ENCODE measurements around the gene POU5F1.
"Not testable (repeated sequence)": the region's sequence is repeated elsewhere in the genome, so short reads cannot be mapped to it uniquely, and the experiment has no call there.

Gene POU5F1

GRCh38 chr6:31170600-31170881, at the start of gene POU5F1:
Gene POU5F1 (minus strand): TSS chr6:31170682. CDS start chr6:31170620, 62 bp downstream.
- DNase-seq = no peak

DNA sequence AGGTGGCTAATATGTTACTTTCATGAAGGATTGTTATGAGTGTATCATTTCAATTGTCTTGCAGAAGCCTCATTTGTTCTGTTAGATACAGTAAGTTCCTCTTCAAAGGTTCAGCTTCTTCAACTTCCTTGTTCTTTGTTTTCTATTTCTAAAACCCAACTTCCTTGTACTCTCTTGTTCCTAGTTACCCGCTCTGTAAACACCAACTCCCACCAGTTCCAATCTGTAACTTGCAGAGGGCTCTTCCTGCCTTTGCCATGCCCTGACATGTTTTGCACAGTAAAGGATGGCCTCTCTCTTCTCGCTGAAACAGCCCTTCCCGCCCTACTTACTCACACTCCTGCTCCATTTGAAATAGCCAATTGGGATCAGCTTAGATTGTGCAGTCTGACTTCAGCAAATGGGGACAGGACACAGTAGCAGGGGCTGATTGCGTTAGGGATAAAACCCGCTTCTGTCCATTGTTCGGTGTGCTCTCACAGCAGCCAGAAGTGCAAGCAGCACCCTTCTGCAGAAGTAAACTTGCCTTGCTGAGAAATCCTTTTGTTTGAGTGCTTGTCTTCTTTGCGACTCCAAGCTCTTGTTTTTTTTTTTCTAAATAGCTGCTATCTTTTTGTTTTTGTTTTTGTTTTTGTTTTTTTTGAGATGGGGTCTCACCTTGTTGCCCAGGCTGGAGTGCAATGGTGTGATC, 45.9 kb upstream of the POU5F1 start:
- DNase-seq = no peak

GRCh38 chr6:31215216-31215615, 44.7 kb upstream of the POU5F1 start:
- DNase-seq = not testable (repeated sequence)

- no peak for DNase-seq
Measured at GRCh38 chr6:31214516-31214915, 44.0 kb upstream of the POU5F1 start.

GRCh38 chr6:31210741-31211532, 40.5 kb upstream of the POU5F1 start:
- no peak for DNase-seq

DNA sequence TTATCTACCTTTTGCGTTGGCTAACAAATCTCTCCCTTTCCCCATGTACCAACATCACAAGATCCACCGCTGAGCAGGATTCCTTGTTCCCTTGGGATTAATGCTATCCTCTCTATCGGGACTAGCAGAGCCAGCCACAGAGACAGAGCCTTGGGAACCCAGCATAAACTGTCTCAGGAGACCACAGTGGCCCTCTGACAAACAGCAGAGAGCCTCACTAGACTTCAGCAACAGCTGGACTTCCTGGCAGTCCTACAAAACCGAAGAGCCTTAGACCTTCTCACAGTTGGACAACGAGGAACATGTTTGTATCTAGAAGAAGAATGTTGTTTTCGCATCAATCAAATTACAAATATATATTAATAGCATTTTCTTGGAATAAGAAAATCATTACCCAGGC, 39.6 kb upstream of the POU5F1 start:
- DNase-seq = no peak

DNA sequence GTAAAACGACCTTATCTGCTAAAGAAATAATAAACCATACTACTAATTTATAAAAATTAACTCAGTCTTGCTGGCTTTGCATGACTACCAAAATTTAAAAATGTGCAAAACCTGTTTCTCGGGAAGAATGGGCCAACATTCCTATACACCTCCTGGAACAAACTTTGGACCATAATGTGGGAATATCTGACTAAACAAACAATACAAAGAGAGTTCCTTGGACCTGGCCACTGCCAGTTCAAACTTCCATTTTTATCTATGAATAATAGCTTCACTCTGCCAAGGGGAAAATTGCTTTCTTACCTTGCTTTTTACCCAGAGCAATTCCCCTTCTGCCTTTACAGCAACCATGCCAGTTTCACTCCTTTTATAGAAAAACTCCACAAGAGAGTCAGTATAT, 38.7 kb upstream of the POU5F1 start:
- no peak for DNase-seq

GRCh38 chr6:31208506-31208905, 38.0 kb upstream of the POU5F1 start:
- no peak for DNase-seq

DNA sequence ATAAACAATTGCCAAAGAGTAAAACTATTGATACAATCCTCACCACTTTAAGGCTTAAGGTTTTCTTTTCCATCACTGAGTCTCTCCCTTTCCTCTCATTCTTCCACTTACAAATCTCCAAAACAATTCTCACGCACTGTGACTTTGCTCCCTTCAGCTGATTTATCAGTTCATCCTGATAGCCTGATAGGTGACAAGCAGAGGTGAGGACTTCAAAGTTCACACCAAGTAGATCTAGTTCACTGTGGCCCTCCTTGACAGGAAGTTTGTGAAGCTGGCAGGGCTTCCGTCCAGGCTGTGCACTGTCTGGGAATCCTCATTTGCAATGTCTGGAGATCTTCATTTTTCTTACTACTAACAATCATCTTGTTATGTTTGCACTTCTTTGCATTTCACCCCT, 35.2 kb upstream of the POU5F1 start:
- DNase-seq = no peak

- no peak for DNase-seq
Measured at GRCh38 chr6:31204751-31205145, 34.3 kb upstream of the POU5F1 start.

DNA sequence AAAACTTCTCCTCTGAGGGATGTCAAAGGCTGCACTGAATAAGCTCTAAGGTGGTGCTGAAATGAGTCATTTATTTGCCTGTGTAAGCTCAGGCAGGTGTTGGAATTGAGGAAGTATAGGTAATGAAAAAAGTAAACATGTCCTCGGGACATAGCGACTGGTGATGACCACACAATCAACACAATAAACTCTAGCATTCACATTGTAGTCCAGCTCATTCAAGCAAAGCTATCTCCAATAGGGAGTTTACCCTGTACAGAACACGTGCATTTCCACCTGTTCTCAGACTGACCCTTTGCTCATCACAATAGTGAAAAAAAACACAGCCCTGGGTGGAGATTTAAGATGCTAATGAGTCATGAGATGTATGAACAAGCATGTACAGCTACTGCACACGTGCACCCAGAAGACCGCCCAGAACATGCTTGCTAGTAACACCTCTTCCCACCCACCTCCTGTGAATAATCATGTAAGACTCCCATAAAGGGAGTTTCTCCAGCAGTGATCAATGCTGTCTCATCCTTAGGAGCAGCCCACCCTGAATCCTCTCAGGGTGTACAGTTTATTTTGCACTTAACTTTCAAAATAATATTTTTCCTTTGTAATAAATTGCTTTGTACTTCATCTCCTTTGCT, 33.0 kb upstream of the POU5F1 start:
- peak; percentile 41 for DNase-seq

GRCh38 chr6:31202259-31203166, 32.0 kb upstream of the POU5F1 start:
- no peak for DNase-seq

GRCh38 chr6:31199105-31199452, 28.6 kb upstream of the POU5F1 start:
- DNase-seq = not testable (repeated sequence)

DNA sequence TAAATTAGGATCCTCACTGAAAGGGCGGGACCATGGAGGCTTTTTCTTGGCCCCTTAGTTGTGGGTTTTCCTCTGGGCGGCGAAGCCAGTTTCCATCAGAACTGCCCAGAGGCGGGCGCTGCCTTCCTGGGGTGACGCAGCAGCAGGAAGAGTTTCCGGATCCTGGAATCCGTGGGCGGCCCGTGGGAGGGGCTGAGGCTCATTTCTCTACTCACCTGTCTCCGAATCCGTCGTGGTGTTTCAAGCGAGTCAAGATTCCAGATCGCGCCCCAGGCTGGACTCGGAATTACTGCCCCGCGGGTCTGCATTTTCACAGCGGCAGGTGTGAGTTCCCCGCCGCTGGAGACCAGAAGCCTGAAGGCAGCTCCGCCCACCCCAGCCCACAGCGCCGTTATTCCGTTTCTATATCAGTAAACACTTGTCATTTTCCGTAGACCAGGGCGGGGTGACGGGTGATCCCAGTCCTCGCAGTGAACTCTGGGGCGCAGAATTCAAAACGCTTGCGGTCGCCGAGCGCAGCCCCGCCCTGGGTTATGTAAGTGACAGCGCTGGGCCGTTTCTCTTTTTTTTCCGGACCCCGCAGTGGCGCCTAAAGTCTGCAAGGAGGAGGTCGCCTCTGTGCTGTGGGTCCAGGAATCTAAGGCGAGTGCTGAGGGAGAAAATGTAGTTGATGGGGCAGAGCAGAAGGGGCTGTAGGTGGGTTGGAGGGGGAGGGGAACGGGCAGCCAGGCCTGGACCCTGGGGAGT, 27.2 kb upstream of the POU5F1 start:
- DNase-seq = peak; percentile 94

DNA sequence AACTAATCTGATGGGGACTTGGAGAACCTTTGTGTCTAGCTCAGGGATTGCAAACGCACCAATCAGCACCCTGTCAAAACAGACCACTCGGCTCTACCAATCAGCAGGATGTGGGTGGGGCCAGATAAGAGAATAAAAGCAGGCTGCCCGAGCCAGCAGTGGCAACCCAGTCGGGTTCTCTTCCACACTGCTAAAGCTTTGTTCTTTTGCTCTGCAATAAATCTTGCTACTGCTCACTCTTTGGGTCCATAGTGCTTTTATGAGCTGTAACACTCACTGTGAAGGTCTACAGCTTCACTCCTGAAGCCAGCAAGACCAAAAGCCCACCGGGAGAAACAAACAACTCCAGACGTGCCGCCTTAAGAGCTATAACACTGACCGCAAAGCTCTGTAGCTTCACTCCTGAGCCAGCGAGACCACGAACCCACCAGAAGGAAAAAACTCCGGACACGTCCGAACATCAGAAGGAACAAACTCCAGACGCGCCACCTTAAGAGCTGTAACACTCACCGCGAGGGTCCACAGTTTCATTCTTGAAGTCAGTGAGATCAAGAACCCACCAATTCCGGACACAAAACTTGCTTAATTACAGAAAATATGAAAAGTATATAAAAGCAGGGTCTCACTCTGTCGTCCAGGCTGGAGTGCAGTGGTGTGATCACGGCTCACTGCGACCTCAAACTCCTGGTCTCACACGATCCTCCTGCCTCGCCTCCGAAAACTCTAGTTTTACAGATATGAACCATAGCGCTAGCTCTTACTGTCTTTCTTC, 26.0 kb upstream of the POU5F1 start:
- DNase-seq = not testable (repeated sequence)

DNA sequence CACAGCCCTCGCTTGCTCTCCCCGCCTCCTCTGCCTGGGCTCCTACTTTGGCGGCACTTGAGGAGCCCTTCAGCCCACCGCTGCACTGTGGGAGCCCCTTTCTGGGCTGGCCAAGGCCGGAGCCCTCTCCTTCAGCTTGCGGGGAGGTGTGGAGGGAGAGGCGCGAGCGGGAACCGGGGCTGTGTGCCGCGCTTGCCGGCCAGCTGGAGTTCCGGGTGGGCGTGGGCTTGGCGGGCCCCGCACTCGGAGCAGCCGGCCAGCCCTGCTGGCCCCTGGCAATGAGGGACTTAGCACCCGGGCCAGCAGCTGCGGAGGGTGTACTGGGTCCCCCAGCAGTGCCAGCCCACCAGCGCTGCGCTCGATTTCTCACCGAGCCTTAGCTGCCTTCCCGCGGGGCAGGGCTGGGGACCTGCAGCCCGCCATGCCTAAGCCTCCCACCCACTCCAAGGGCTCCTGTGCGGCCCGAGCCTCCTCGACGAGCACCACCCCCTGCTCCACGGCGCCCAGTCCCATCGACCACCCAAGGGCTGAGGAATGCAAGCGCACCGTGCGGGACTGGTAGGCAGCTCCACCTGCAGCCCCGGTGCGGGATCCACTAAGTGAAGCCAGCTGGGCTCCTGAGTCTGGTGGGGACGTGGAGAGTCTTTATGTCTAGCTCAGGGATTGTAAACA, 25.0 kb upstream of the POU5F1 start:
- DNase-seq = not testable (repeated sequence)

DNA sequence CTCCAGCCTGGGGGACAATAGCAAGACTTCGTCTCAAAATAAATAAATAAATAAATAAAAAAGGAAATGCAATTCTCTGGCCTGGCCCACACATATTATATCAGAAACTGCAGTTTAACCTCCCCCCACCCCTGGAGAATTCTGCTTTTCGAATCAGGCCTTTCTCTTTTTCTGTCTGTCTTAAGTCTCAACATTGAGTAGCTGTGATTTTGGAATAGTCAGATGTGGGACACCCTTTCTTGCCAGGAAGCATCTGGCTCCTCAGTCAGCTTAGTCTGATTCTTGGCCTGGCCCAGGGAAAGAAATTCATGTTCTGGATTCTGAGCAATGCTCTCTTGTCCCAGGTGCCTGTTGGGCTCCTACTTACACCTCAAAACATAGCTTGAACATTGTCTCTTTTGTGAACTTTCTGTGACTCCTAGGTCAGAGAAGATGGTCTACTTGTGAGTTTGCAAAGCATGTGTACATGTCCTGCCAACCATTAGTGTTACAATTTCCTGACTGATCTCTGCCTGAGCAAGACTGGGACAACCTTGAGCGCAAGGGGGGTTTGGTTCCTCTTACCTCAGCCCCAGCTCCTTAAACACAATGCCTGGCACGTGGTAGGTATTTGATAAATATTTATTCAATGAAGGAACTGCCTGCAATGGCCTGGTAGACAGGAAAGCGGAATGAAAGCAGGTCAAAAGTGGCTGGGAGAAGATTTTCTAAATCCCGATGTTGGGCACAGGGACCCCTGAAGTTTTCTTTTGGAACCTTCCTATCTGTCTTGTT, 23.8 kb upstream of the POU5F1 start:
- no peak for DNase-seq

GRCh38 chr6:31193206-31193605, 22.7 kb upstream of the POU5F1 start:
- DNase-seq = no peak

DNA sequence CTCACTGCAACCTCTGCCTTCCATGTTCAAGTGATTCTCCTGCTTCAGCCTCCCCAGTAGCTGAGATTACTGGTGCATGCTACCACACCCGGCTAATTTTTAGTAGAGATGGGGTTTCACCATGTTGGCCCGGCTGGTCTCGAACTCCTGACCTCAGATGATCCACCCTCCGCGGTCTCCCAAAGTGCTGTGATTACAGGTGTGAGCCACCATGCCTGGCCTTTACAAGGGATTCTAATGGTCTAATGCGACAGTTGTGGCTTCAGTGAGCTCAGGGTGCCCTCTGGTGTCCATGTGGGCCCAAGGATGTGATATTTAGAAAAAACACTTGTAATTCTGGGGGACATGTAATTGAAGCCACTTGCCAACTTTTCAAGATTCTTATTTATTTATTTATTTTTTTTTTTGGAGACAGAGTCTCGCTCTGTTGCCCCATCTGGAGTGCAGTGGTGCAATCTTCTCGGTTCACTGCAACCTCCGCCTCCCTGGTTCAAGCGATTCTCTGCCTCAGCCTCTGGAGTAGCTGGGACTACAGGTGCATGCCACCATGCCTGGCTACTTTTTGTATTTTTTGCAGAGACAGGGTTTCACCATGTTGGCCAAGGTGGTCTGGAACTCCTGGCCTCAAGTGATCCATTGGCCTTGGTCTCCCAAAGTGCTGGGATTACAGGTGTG, 22.1 kb upstream of the POU5F1 start:
- peak; percentile 53 for DNase-seq

DNA sequence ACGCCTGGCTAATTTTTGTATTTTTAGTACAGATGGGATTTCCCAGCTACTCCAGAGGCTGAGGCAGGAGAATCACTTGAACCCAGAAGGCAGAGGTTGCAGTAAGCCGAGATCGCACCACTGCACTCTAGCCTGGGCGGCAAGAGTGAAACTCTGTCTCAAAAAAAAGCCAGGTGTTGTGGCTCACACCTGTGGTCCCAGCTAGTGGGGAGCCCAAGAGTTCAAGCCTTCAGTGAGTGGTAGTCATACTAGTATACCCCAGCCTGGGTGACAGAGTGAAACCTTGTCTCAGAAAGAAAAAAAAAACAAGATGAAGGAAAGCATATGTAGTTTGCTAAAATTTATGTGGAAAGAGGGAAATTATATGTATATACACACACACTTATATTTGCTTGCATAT, 20.0 kb upstream of the POU5F1 start:
- no peak for DNase-seq

Data from activated CD4-positive, alpha-beta T cell treated with anti-CD3 and anti-CD28 coated beads, Interleukin-2, amount 50 U/mL, for 1 hour (primary cell).